ENCODE measurements around the gene SLC35B4. TPM values are rescaled to one million over a fixed set of nuclear protein-coding genes. Genes with fewer than 3 reads are reported as not detected.

The SLC35B4 gene
- total RNA-seq, 1 experiment from 2014 or later = 14.7 TPM

- ChIA-PET CTCF (no interaction called here), RAD21 (ENCODE audit: low non-redundant PET in 1 of 2, low total read pairs in 2 of 2, uncharacterized antibody in 2 of 2, unreplicated experiment in 2 of 2) (no interaction called here), POLR2A (no interaction called here)
- H3K9ac ChIP-seq (ENCODE audit: low read length) = no peak overlapping the region
- ATAC-seq (no peak), DNase-seq (ENCODE audit: low read depth, low spot score) (no peak)
- BruUV-seq (replicated peaks) = no TSS peak
- H3K9me2 ChIP-seq (ENCODE audit: insufficient read depth) = no peaks in the 10 kb centered on the region
- no peak overlapping the region for H3K4me3 ChIP-seq (replicated peaks in 1 of 2; ENCODE audit: low read depth in 1 of 2, low read length in 2 of 2)
- H3K27me3 ChIP-seq (ENCODE audit: insufficient read depth, low read length) = peaks cover 16% of the 10 kb centered on the region
- no peak overlapping the region for H2AFZ ChIP-seq (ENCODE audit: low read depth, low read length, poor library complexity, severe bottlenecking)
- H3K79me2 ChIP-seq (ENCODE audit: insufficient read depth, low read length) = no peaks in the 10 kb centered on the region
- H3K4me1 ChIP-seq (ENCODE audit: control insufficient read depth in 1 of 2, insufficient read depth in 2 of 2, low read length in 2 of 2) = no peaks in the 10 kb centered on the region
- H3K9me3 ChIP-seq (ENCODE audit: control insufficient read depth in 1 of 2, insufficient read depth in 1 of 2, low read depth in 1 of 2, low read length in 2 of 2) = no peaks in the 10 kb centered on the region
- no peak overlapping the region for H3K4me2 ChIP-seq (ENCODE audit: low read length)
- no peak overlapping the region for H3K27ac ChIP-seq (ENCODE audit: low read depth, low read length)
- intact Hi-C loops (cut with micrococcal nuclease) = no loop called here
- no peaks in the 10 kb centered on the region for H4K20me1 ChIP-seq (ENCODE audit: insufficient read depth)
- no peaks in the 10 kb centered on the region for H3K36me3 ChIP-seq (ENCODE audit: control insufficient read depth in 1 of 2, insufficient read depth in 2 of 2, low read length in 2 of 2)
- TF ChIP-seq CTCF (IDR thresholded peaks at IDR 0.05 in 2 of 3, conservative IDR thresholded peaks at IDR 0.05 in 1 of 3; ENCODE audit: borderline replicate concordance in 1 of 3, insufficient read depth in 1 of 3, low read depth in 2 of 3, low read length in 2 of 3) (no peak), ZNF274 (IDR thresholded peaks at IDR 0.05; ENCODE audit: low read depth, low read length) (no peak), ELF1 (IDR thresholded peaks at IDR 0.05; ENCODE audit: borderline replicate concordance, low read depth) (no peak), EZH2phosphoT487 (IDR thresholded peaks at IDR 0.05; ENCODE audit: borderline replicate concordance) (no peak), TCF7L2 (IDR thresholded peaks at IDR 0.05; ENCODE audit: borderline replicate concordance, extremely low read depth, insufficient read depth, insufficient read length) (no peak)
These were observed 26.4 kb upstream of the SLC35B4 start for GRCh38 chr7:134343136-134343535.

- TF ChIP-seq EZH2 (IDR thresholded peaks at IDR 0.05) (no peak), ZNF274 (IDR thresholded peaks at IDR 0.05; ENCODE audit: low read depth, low read length) (no peak), TCF7L2 (IDR thresholded peaks at IDR 0.05; ENCODE audit: borderline replicate concordance, extremely low read depth, insufficient read depth, insufficient read length) (no peak), SRF (IDR thresholded peaks at IDR 0.05; ENCODE audit: low read depth) (no peak), ZBTB33 (IDR thresholded peaks at IDR 0.05; ENCODE audit: extremely low read depth, insufficient replicate concordance, low read length) (no peak), ELF1 (IDR thresholded peaks at IDR 0.05; ENCODE audit: borderline replicate concordance, low read depth) (no peak)
- POLR2A ChIA-PET = no interaction called here
- DNase-seq (ENCODE audit: low read depth, low spot score) = no peak
- no peak overlapping the region for H3K9ac ChIP-seq (ENCODE audit: low read length)
- CTCF ChIA-PET = no interaction called here
- H3K27ac ChIP-seq (ENCODE audit: low read depth, low read length) = no peak overlapping the region
- H2AFZ ChIP-seq (ENCODE audit: low read depth, low read length, poor library complexity, severe bottlenecking) = no peak overlapping the region
- no peaks in the 10 kb centered on the region for H3K36me3 ChIP-seq (ENCODE audit: control insufficient read depth in 1 of 2, insufficient read depth in 2 of 2, low read length in 2 of 2)
- ATAC-seq = no peak
- H3K4me3 ChIP-seq (replicated peaks in 1 of 2; ENCODE audit: low read depth in 1 of 2, low read length in 2 of 2) = no peak overlapping the region
- intact Hi-C loops (cut with micrococcal nuclease) = no loop called here
- H4K20me1 ChIP-seq (ENCODE audit: insufficient read depth) = no peaks in the 10 kb centered on the region
- peaks cover 6% of the 10 kb centered on the region; the same call in 1 of the 2 replicates for H3K27me3 ChIP-seq (ENCODE audit: insufficient read depth, low read length)
- RAD21 ChIA-PET (ENCODE audit: low non-redundant PET in 1 of 2, low total read pairs in 2 of 2, uncharacterized antibody in 2 of 2, unreplicated experiment in 2 of 2) = no interaction called here
- no peaks in the 10 kb centered on the region for H3K9me3 ChIP-seq (ENCODE audit: control insufficient read depth in 1 of 2, insufficient read depth in 1 of 2, low read depth in 1 of 2, low read length in 2 of 2)
- no TSS peak for BruUV-seq (replicated peaks)
- H3K4me2 ChIP-seq (ENCODE audit: low read length) = no peak overlapping the region
- no peaks in the 10 kb centered on the region for H3K4me1 ChIP-seq (ENCODE audit: control insufficient read depth in 1 of 2, insufficient read depth in 2 of 2, low read length in 2 of 2)
- no peaks in the 10 kb centered on the region for H3K9me2 ChIP-seq (ENCODE audit: insufficient read depth)
- no peaks in the 10 kb centered on the region for H3K79me2 ChIP-seq (ENCODE audit: insufficient read depth, low read length)
These were observed 22.7 kb upstream of the SLC35B4 start for GRCh38 chr7:134339475-134339874.

All from HCT116 (cell line).